GM18861 (cell line): ENCODE measurements around the gene CARD16.
"Not testable (repeated sequence)": the region's sequence is repeated elsewhere in the genome, so short reads cannot be mapped to it uniquely, and the experiment has no call there.

Source experiments
- ATAC-seq: cut with Tn5 transposase; IDR thresholded peaks from one replicate; pipeline ENCODE4 v1.9.1; 2021; ENCODE audit not compliant: unreplicated experiment

Gene CARD16

GRCh38 chr11:105051559-105051958, 6.4 kb upstream of the CARD16 start:
- no peak for ATAC-seq

GRCh38 chr11:105049481-105049880, 4.3 kb upstream of the CARD16 start:
- no peak for ATAC-seq

GRCh38 chr11:105046898-105047579, 1.9 kb upstream of the CARD16 start:
- no peak for ATAC-seq

GRCh38 chr11:105045676-105046296, 651 bp upstream of the CARD16 start:
- ATAC-seq: no peak

GRCh38 chr11:105042178-105042577, 3.0 kb downstream of the CARD16 start:
- no peak for ATAC-seq

- no peak for ATAC-seq
These were observed 4.4 kb downstream of the CARD16 start for GRCh38 chr11:105040703-105041102.

GRCh38 chr11:105034813-105035620, 10.1 kb downstream of the CARD16 start, which contains the start of gene CASP1:
Gene CASP1, minus strand, starts transcription at chr11:105035144. Its CDS starts 31 bp downstream, at chr11:105035113.
- ATAC-seq: peak; percentile 91

GRCh38 chr11:105034388-105034787, 10.7 kb downstream of the CARD16 start:
- ATAC-seq: not testable (repeated sequence)

- ATAC-seq: no peak
These were observed 11.4 kb downstream of the CARD16 start for GRCh38 chr11:105033781-105034180.

- ATAC-seq: no peak
These were observed 11.8 kb downstream of the CARD16 start for GRCh38 chr11:105033343-105033742.

- ATAC-seq: no peak
These were observed 12.6 kb downstream of the CARD16 start for GRCh38 chr11:105032495-105032894.

- ATAC-seq: no peak
These were observed 17.5 kb downstream of the CARD16 start for GRCh38 chr11:105027678-105028077.

- no peak for ATAC-seq
These were observed 20.7 kb downstream of the CARD16 start for GRCh38 chr11:105024394-105024793.

- ATAC-seq: no peak
These were observed 22.1 kb downstream of the CARD16 start, which contains the start of gene CASP5 for GRCh38 chr11:105023003-105023402. Gene CASP5, minus strand, starts transcription at chr11:105023168. Its CDS starts 32 bp downstream, at chr11:105023136.

GRCh38 chr11:105022527-105022926, 22.6 kb downstream of the CARD16 start:
- no peak for ATAC-seq

GRCh38 chr11:105007463-105007862, 37.7 kb downstream of the CARD16 start:
- no peak for ATAC-seq

- ATAC-seq: no peak
These were observed 39.7 kb downstream of the CARD16 start for GRCh38 chr11:105005451-105005845.

GRCh38 chr11:105004021-105004420, 41.1 kb downstream of the CARD16 start:
- no peak for ATAC-seq

- no peak for ATAC-seq
These were observed 42.0 kb downstream of the CARD16 start for GRCh38 chr11:105003151-105003550.

- peak; percentile 73 for ATAC-seq
These were observed 44.3 kb downstream of the CARD16 start for GRCh38 chr11:105000797-105001196.

- no peak for ATAC-seq
These were observed 45.0 kb downstream of the CARD16 start for GRCh38 chr11:105000167-105000566.

GRCh38 chr11:104999721-105000120, 45.4 kb downstream of the CARD16 start:
- no peak for ATAC-seq
